GM18951 (cell line): Measurements from ENCODE around the gene GYG1.

ENCODE experiments used
- POLR2A ChIP-seq: IDR thresholded peaks from 4 replicates; pipeline ENCODE4 v1.6.1; 2011; ENCODE audit warnings: mild to moderate bottlenecking; ENCODE audit not compliant: insufficient read length, insufficient read depth; ENCODE audit errors: extremely low read depth
- in situ Hi-C: fragments of 300-500 bp; cut with MboI; formaldehyde crosslinking; loops from one replicate; pipeline ENCODE4 v1.12.0; 2022; ENCODE audit warnings: low sequenced_read_pairs, mixed read lengths, inconsistent platforms; ENCODE audit not compliant: unreplicated experiment

Gene GYG1

DNA sequence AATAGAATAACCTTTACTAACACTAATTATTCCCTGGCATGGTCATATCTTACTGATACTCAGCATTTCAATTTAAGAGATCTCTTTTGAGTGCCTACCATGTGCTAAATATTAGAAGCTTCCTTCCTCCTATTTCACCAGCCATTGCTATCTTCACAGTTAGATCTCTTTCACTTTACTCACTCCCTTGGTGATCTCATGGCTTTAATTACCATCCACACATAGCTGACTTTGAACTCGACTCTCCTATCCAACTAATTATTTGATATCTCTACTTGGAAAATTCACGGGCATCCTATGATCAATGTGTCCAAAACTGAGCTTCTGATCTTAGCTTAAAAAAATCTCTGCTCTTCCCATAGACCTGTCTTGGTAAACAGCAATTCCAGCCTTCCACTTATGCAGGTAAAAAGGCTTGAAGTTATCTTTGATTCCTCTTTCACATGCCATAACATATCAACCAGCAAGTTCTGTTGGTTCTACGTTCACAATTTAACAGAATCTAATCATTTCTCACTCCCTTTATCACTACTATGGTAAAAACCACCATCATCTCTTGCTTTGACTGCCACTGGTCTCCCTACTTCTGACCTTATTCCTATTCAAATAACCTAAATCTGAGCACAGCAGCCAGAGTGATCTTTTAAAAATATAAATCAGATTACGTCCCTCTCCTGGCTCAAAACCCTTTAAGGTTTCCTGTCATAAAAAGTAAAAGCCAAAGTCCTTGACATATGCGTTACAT, 53.2 kb downstream of the GYG1 start:
- in situ Hi-C loops, result no loop called here
- no peak for TF ChIP-seq POLR2A

DNA sequence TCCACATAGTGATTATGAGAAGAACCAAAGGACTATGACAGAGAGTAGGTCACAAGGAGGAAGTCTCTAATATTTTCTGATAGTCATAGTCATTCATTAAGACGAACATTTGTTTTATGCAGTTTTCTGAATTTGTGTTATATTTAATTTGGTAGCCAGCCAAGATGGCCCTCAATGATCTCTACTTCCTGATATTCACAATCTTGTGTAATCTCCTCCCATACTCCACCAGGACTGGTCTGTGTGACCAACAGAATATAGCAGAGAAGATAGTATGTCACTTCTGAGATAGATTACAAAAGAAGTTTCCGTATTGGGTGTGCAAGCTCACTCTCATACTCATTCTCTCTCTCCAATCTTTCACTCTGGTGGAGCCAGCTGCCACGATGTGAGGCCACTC, 64.2 kb downstream of the GYG1 start:
- no peak for TF ChIP-seq POLR2A
- in situ Hi-C loops, result no loop called here

GRCh38 chr3:149058198-149058597, 66.9 kb downstream of the GYG1 start:
- TF ChIP-seq POLR2A, result no peak
- in situ Hi-C loops, result no loop called here

DNA sequence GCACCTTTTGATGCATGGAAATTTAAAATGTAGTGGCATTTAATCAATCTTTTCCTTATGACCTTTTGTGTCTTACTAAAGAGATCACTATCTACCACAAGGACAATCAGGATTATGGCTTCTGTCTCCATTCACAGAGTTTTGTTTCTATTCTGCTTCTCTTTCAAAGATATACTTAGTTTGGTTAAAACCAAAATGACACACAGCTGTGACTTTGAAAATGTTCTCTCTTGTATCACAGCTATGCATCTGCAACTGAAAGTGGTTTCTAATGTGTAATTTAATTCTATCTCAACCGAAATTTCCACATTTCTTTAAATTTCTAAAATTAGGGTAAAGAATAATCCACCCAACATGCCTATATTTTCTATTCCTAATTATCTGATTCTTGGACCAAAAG, 67.3 kb downstream of the GYG1 start:
- no peak for TF ChIP-seq POLR2A
- in situ Hi-C loops, result no loop called here

- in situ Hi-C loops, result no loop called here
- no peak for TF ChIP-seq POLR2A
Observed at GRCh38 chr3:149061776-149062175, 70.4 kb downstream of the GYG1 start.

GRCh38 chr3:149067883-149068282, 76.5 kb downstream of the GYG1 start:
- in situ Hi-C loops, result no loop called here
- no peak for TF ChIP-seq POLR2A
